SH-SY5Y (cell line): Measurements from ENCODE around the gene FAM221A.

Source experiments
- GATA2 ChIP-seq: IDR thresholded peaks from 2 replicates; pipeline ENCODE4 v1.6.1; 2011; ENCODE audit warnings: mild to moderate bottlenecking, low read depth, low read length
- GATA3 ChIP-seq: IDR thresholded peaks from 2 replicates; pipeline ENCODE4 v1.6.1; 2011; ENCODE audit warnings: low read depth, mild to moderate bottlenecking, low read length, moderate library complexity

GRCh38 chr7:23715099-23715498, 35.1 kb downstream of the FAM221A start:
- TF ChIP-seq GATA2: no peak
- TF ChIP-seq GATA3: no peak
